GM12865 (cell line): Measurements from ENCODE around the gene ATP6V0B.
A peak's percentile ranks its signal among the peaks of the same experiment; 100 is the strongest.

Experiments
- DNase-seq: peaks from one replicate; pipeline ENCODE4 v3.0.0; 2010; ENCODE audit warnings: low read depth
- H3K4me3 ChIP-seq: 2 replicates; pipeline ENCODE4 v1.5.1; 2011; ENCODE audit warnings: mild to moderate bottlenecking, low read depth, low read length, control low read depth
- TF ChIP-seq, protein P1 (sequence below): IDR thresholded peaks from 2 replicates; pipeline ENCODE4 v1.5.1; 2011; ENCODE audit warnings: low read length, control low read depth, low read depth, inconsistent platforms; ENCODE audit not compliant: insufficient read depth; ENCODE audit errors: missing control alignments

Gene ATP6V0B

DNA sequence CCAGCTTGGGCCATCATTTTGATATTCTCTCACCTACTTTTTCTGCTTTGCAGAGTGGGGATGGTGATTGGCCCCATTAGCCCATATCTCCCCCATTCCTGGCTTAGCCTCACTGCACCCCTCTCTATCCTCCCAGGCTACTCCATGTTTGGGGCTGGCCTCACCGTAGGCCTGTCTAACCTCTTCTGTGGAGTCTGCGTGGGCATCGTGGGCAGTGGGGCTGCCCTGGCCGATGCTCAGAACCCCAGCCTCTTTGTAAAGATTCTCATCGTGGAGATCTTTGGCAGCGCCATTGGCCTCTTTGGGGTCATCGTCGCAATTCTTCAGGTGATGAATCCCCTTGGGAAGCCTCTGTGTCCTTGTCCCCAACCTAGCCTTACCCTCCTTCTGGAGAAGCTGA lies 2.1 kb downstream of the ATP6V0B start:
- TF ChIP-seq, protein P1, sequence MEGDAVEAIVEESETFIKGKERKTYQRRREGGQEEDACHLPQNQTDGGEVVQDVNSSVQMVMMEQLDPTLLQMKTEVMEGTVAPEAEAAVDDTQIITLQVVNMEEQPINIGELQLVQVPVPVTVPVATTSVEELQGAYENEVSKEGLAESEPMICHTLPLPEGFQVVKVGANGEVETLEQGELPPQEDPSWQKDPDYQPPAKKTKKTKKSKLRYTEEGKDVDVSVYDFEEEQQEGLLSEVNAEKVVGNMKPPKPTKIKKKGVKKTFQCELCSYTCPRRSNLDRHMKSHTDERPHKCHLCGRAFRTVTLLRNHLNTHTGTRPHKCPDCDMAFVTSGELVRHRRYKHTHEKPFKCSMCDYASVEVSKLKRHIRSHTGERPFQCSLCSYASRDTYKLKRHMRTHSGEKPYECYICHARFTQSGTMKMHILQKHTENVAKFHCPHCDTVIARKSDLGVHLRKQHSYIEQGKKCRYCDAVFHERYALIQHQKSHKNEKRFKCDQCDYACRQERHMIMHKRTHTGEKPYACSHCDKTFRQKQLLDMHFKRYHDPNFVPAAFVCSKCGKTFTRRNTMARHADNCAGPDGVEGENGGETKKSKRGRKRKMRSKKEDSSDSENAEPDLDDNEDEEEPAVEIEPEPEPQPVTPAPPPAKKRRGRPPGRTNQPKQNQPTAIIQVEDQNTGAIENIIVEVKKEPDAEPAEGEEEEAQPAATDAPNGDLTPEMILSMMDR, result no peak
- H3K4me3 ChIP-seq, result no peak overlapping the region
- no peak for DNase-seq

DNA sequence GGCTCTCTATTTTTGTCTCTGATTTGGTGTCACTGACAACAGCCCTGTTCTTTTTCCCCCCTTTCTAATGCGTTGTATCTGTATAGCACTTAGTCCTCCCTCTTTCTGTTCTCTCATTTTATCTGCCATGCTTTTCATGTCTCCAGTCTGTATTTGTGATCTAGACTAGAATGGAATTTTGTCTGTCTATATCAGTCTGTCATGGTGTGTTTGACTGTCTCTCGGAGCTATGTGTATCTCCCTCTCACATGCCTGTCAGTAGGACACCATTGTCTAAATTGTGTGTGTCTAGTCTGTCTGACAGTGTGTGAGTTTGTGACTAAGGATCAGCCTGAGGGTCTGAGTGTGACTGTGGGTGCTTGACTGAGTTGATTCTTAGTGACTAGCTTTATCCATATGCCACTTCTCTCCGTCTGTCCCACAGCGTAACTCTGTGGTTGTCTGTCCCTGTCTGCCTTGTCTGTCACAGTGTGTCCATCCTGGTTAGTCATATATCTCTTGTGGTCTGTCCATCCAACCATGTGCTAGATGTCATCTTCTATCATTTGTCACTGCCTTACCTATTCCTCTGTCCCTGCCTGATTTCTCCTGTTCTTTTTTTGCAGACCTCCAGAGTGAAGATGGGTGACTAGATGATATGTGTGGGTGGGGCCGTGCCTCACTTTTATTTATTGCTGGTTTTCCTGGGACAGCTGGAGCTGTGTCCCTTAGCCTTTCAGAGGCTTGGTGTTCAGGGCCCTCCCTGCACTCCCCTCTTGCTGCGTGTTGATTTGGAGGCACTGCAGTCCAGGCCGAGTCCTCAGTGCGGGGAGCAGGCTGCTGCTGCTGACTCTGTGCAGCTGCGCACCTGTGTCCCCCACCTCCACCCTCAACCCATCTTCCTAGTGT lies 2.9 kb downstream of the ATP6V0B start:
- H3K4me3 ChIP-seq, result no peak overlapping the region
- TF ChIP-seq, protein P1, result no peak
- DNase-seq, result no peak

DNA sequence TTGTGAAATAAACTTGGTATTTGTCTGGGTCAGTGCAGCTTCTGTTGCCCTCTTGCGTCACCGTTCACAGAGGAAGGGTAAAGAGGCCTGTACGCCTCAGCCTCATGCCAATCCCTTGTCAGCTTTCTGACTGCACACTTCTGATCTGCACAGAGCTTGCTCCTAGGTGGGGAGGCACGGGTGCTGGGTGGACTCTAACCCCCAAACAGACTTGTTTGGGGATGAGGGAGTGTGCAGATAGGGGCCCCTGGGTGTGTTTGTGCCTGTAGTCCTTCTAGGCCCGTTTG lies 3.4 kb downstream of the ATP6V0B start:
- TF ChIP-seq, protein P1, result no peak
- DNase-seq, result no peak
- H3K4me3 ChIP-seq, result no peak overlapping the region

DNA sequence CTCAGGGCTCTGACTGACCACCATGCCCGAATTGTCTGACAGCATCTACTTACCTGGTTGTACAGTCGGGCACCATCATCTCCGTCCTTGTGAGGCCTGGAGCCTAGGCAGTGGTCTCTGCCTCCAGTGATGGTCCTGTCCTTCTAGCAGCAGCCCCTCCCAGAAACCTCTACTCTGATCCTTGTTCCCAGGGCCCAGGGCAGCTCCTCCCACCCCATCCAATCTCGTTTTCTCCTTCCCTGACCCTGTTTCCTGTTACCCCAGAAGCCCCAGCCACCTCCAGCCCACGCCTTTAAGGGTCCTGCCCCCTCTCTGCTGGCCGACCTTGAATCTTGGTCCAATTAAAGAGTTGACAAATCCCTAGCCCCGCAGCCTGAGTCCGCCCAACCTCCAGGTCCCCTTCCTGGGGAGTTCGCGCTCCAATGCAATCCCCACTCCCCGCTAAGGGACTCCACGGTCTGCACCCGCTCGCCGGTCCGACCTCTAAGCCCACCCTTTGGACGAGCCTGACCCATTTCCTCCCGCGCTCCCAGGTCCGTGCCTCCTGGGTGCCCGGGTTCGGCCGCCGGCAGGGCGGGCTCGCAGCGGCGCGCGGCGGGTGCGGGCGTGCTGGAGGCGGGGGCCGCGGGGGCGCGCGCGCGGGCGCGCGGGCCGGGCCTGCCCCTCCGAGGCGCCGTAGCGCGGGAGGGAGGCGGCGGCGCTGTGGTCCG lies 3.9 kb downstream of the ATP6V0B start, which contains the start of gene B4GALT2:
Gene B4GALT2 (plus strand): TSS at position 660 of the 710 bp plus-strand sequence. CDS start 1,951 bp downstream, outside the sequence.
- TF ChIP-seq, protein P1, result no peak

DNA sequence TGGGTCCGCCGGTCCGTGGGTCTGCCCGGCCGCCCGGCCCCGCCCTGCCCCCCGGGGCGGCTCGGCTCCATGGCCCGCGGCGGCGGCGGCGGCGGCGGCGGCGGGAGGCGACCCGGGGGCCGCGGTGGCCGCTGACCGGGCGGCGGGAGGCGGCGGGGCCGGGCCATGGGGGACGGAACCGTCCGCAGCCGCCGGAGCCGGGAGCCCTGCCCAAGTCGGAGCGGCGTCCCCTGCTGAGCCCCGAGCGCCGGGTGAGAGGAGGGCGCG lies 4.4 kb downstream of the ATP6V0B start:
- TF ChIP-seq, protein P1, result no peak
- H3K4me3 ChIP-seq, result peak overlapping the region; percentile 68
- DNase-seq, result no peak

More for the DNA sequence above, 3.9 kb downstream of the ATP6V0B start, which contains the start of gene B4GALT2:
- DNase-seq, result peak; percentile 57
- H3K4me3 ChIP-seq, result peak within 1 kb of the TSS; percentile 68

DNA sequence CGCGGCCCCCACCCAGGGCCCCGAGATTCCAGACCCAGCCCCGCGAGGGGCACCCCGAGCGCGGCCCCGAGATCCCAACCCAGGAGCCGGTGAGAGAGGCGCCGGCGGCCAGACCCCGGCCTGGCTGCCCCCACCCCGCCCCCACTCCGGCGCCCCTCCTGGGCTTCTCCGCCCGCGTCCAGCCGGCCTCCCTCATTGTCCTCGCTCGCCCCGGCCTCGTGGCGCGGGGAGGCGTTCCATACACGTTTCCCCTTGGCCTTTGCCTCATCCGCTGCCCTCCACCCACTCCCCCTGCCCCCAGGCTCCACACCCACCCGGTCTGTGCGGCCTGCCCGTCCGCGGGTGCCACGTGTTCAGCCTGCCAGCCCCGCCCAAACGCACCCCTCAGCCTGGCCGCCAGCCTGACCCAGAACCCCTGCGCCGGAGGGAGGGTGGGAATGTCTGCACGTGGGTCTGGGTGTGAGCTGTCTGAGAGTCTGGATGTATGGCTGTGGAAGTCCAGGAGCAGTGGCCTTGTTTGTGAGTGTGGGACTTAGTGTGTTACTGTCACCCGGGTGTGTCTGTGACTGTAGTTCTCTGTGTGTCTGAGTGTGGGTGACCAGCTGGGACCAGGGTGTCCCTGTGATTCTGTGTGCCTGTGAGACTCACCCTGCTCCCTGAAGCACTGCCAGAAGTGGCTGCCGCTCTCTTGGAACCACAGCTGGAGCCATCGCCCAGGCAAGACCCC lies 4.9 kb downstream of the ATP6V0B start:
- H3K4me3 ChIP-seq, result peak overlapping the region; percentile 68
- TF ChIP-seq, protein P1, result no peak
- peak; percentile 58 for DNase-seq
